HepG2 (cell line): ENCODE results near the gene GFER.

Experiments used
- BRCA1 ChIP-seq: sonication (generic); formaldehyde crosslinking; IDR thresholded peaks from 2 replicates; pipeline ENCODE4 v1.4.0; 2020; ENCODE audit warnings: missing genetic modification reagents
- ZNF12 ChIP-seq: sonication (generic); formaldehyde crosslinking; IDR thresholded peaks from 2 replicates; pipeline ENCODE4 v1.5.0; 2020; ENCODE audit warnings: missing genetic modification reagents
- ZNF607 ChIP-seq: sonication (generic); formaldehyde crosslinking; IDR thresholded peaks from 2 replicates; pipeline ENCODE4 v1.5.1; 2020; ENCODE audit warnings: missing genetic modification reagents, mild to moderate bottlenecking, borderline replicate concordance
- TF ChIP-seq, protein P1 (sequence below): sonication (generic); formaldehyde crosslinking; IDR thresholded peaks from 2 replicates; pipeline ENCODE4 v1.5.0; 2020; ENCODE audit warnings: mild to moderate bottlenecking, missing genetic modification reagents, moderate library complexity

DNA sequence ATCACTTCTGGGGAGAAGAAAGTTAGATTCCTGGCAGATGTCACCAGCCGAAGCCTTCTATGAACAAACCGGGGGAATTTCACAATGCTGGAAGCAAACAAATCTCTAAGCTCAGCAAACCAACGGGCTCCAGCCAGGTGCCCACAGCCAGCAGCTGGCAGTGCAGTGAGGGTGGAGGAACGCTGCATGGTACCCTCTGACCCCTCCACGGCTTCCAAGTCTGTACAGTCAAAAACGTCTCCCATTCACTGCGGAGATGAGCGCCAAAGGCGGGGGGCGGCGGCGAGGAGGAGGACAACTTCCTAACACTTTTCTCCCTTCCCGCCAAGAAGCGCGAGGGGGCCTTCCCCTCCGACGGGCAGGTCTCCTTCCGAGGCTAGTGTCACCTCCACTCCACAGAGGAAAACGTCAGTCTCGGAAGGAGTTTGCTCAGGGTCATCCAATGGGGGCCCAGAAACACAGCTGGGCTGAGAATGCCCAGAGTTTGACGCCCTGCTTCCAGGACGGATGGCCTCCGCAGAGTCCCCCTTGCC, 24.7 kb downstream of the GFER start:
- no peak for TF ChIP-seq BRCA1 (CRISPR knock-in tag)
- TF ChIP-seq, protein P1, sequence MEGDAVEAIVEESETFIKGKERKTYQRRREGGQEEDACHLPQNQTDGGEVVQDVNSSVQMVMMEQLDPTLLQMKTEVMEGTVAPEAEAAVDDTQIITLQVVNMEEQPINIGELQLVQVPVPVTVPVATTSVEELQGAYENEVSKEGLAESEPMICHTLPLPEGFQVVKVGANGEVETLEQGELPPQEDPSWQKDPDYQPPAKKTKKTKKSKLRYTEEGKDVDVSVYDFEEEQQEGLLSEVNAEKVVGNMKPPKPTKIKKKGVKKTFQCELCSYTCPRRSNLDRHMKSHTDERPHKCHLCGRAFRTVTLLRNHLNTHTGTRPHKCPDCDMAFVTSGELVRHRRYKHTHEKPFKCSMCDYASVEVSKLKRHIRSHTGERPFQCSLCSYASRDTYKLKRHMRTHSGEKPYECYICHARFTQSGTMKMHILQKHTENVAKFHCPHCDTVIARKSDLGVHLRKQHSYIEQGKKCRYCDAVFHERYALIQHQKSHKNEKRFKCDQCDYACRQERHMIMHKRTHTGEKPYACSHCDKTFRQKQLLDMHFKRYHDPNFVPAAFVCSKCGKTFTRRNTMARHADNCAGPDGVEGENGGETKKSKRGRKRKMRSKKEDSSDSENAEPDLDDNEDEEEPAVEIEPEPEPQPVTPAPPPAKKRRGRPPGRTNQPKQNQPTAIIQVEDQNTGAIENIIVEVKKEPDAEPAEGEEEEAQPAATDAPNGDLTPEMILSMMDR (CRISPR knock-in tag), result no peak
- no peak for TF ChIP-seq ZNF12
- no peak for TF ChIP-seq ZNF607 (CRISPR knock-in tag)
